GM08714 (cell line): Measurements from ENCODE around the gene SLC13A5.

ENCODE experiments used
- H3K4me3 ChIP-seq: fragments of 200-500 bp; sonication (Bioruptor generic); 2 replicates; pipeline ENCODE4 v1.5.1; 2014; ENCODE audit warnings: mild to moderate bottlenecking, low read length, inconsistent platforms
- ZNF274 ChIP-seq: IDR thresholded peaks from 2 replicates; pipeline ENCODE4 v1.6.1; 2012; ENCODE audit warnings: mild to moderate bottlenecking, low read depth, low read length

SLC13A5 gene

GRCh38 chr17:6683081-6683684 lies 30.0 kb downstream of the SLC13A5 start:
- no peak overlapping the region for H3K4me3 ChIP-seq
- no peak for TF ChIP-seq ZNF274

GRCh38 chr17:6682339-6682738 lies 30.8 kb downstream of the SLC13A5 start:
- H3K4me3 ChIP-seq = no peak overlapping the region
- TF ChIP-seq ZNF274 = no peak

GRCh38 chr17:6681671-6682070 lies 31.5 kb downstream of the SLC13A5 start:
- no peak for TF ChIP-seq ZNF274
- no peak overlapping the region for H3K4me3 ChIP-seq

- TF ChIP-seq ZNF274 = no peak
- H3K4me3 ChIP-seq = no peak overlapping the region
Observed at GRCh38 chr17:6681176-6681575, 32.0 kb downstream of the SLC13A5 start.

- no peak overlapping the region for H3K4me3 ChIP-seq
- TF ChIP-seq ZNF274 = no peak
Observed at GRCh38 chr17:6679241-6679640, 33.9 kb downstream of the SLC13A5 start.

GRCh38 chr17:6677946-6678345 lies 35.2 kb downstream of the SLC13A5 start:
- no peak for TF ChIP-seq ZNF274
- H3K4me3 ChIP-seq = no peak overlapping the region

- no peak overlapping the region for H3K4me3 ChIP-seq
- no peak for TF ChIP-seq ZNF274
Observed at GRCh38 chr17:6677158-6677831, 35.9 kb downstream of the SLC13A5 start.

GRCh38 chr17:6676802-6677157 lies 36.4 kb downstream of the SLC13A5 start:
- no peak for TF ChIP-seq ZNF274
- H3K4me3 ChIP-seq = no peak overlapping the region

- no peak overlapping the region for H3K4me3 ChIP-seq
- TF ChIP-seq ZNF274 = no peak
Observed at GRCh38 chr17:6675201-6675825, 37.9 kb downstream of the SLC13A5 start.

GRCh38 chr17:6674586-6674985 lies 38.6 kb downstream of the SLC13A5 start:
- no peak for TF ChIP-seq ZNF274
- no peak overlapping the region for H3K4me3 ChIP-seq

- no peak for TF ChIP-seq ZNF274
- no peak overlapping the region for H3K4me3 ChIP-seq
Observed at GRCh38 chr17:6671431-6671830, 41.7 kb downstream of the SLC13A5 start.

- TF ChIP-seq ZNF274 = no peak
- H3K4me3 ChIP-seq = no peak overlapping the region
Observed at GRCh38 chr17:6670999-6671398, 42.2 kb downstream of the SLC13A5 start.

- no peak overlapping the region for H3K4me3 ChIP-seq
- no peak for TF ChIP-seq ZNF274
Observed at GRCh38 chr17:6670571-6670970, 42.6 kb downstream of the SLC13A5 start.

GRCh38 chr17:6669479-6670212 lies 43.5 kb downstream of the SLC13A5 start:
- no peak for TF ChIP-seq ZNF274
- H3K4me3 ChIP-seq = no peak overlapping the region
